Endothelial cell (in vitro differentiated cells): ENCODE measurements around the gene TMEM184A. TPM values are rescaled to one million over a fixed set of nuclear protein-coding genes. Genes with fewer than 3 reads are reported as not detected.

Experiments used
- DNase-seq: peaks from one replicate; pipeline ENCODE4 v3.0.0; 2021; ENCODE audit warnings: low spot score
- H3K27ac Mint-ChIP-seq: one replicate; pipeline ENCODE4 v1.8.0; 2021; ENCODE audit warnings: mixed read lengths, inconsistent platforms; ENCODE audit not compliant: unreplicated experiment
- H3K27me3 Mint-ChIP-seq: one replicate; pipeline ENCODE4 v1.8.0; 2021; ENCODE audit warnings: mild to moderate bottlenecking, moderate library complexity, mixed read lengths, inconsistent platforms; ENCODE audit not compliant: unreplicated experiment
- H3K36me3 Mint-ChIP-seq: one replicate; pipeline ENCODE4 v1.8.0; 2021; ENCODE audit warnings: mild to moderate bottlenecking, low read depth, mixed read lengths, inconsistent platforms; ENCODE audit not compliant: unreplicated experiment
- H3K4me1 Mint-ChIP-seq: one replicate; pipeline ENCODE4 v1.8.0; 2021; ENCODE audit warnings: mild to moderate bottlenecking, mixed read lengths, inconsistent platforms; ENCODE audit not compliant: unreplicated experiment
- H3K4me3 Mint-ChIP-seq: one replicate; pipeline ENCODE4 v1.8.0; 2021; ENCODE audit warnings: mild to moderate bottlenecking, mixed read lengths, inconsistent platforms; ENCODE audit not compliant: unreplicated experiment
- H3K9me3 Mint-ChIP-seq: one replicate; pipeline ENCODE4 v1.8.0; 2021; ENCODE audit warnings: mixed read lengths, inconsistent platforms; ENCODE audit not compliant: unreplicated experiment
- CTCF ChIP-seq: fragments of 200-600 bp; sonication (generic); IDR thresholded peaks from one replicate; pipeline ENCODE4 v1.5.0; 2021; ENCODE audit warnings: antibody characterized with exemption; ENCODE audit not compliant: unreplicated experiment
- total RNA-seq: library from RNA; stranded (reverse); fragmentation: NEBNext Ultra II Directional; extraction: Animal tissue kit (Norgen Biotek cat#: 25700); gene quantifications from one replicate; pipeline ENCODE4 v1.2.1, GENCODE V29; 2021; ENCODE audit not compliant: unreplicated experiment

TMEM184A gene
- total RNA-seq, 1 donor from 2014 or later: 0.21 TPM

- peaks cover 2% of the 10 kb centered on the region for H3K4me1 Mint-ChIP-seq
These were observed 1.5 kb downstream of the TMEM184A start for GRCh38 chr7:1554333-1555045.

GRCh38 chr7:1553512-1554210 is 2.3 kb downstream of the TMEM184A start:
- DNase-seq: no peak
- TF ChIP-seq CTCF: no peak
- Mint-ChIP-seq H3K4me3 (no peak overlapping the region), H3K9me3 (no peaks in the 10 kb centered on the region), H3K4me1 (peaks cover 2% of the 10 kb centered on the region), H3K27ac (no peak overlapping the region), H3K27me3 (peaks cover 3% of the 10 kb centered on the region), H3K36me3 (no peaks in the 10 kb centered on the region)

More at GRCh38 chr7:1554333-1555045, 1.5 kb downstream of the TMEM184A start:
- no peak for TF ChIP-seq CTCF
- Mint-ChIP-seq H3K27me3 (peaks cover 3% of the 10 kb centered on the region), H3K27ac (no peak overlapping the region), H3K36me3 (no peaks in the 10 kb centered on the region), H3K9me3 (no peaks in the 10 kb centered on the region), H3K4me3 (no peak overlapping the region)
- no peak for DNase-seq

- Mint-ChIP-seq H3K27me3 (peaks cover 3% of the 10 kb centered on the region), H3K4me1 (peaks cover 2% of the 10 kb centered on the region), H3K36me3 (no peaks in the 10 kb centered on the region), H3K9me3 (no peaks in the 10 kb centered on the region), H3K27ac (no peak overlapping the region), H3K4me3 (no peak overlapping the region)
- no peak for DNase-seq
- TF ChIP-seq CTCF: no peak
These were observed 3.8 kb downstream of the TMEM184A start for GRCh38 chr7:1552200-1552599.

- TF ChIP-seq CTCF: no peak
- Mint-ChIP-seq H3K4me3 (no peak overlapping the region), H3K27ac (no peak overlapping the region), H3K4me1 (no peaks in the 10 kb centered on the region), H3K36me3 (no peaks in the 10 kb centered on the region), H3K27me3 (peaks cover 1% of the 10 kb centered on the region), H3K9me3 (no peaks in the 10 kb centered on the region)
- DNase-seq: no peak
These were observed 5.2 kb downstream of the TMEM184A start for GRCh38 chr7:1550846-1551155.
